ENCODE data around the gene SLC38A3.
"Not testable (repeated sequence)": the region's sequence is repeated elsewhere in the genome, so short reads cannot be mapped to it uniquely, and the experiment has no call there.

Gene SLC38A3

GRCh38 chr3:50214824-50215223 is 9.8 kb downstream of the SLC38A3 start:
- Mint-ChIP-seq H3K36me3 (no peaks in the 10 kb centered on the region), H3K4me1 (no peaks in the 10 kb centered on the region), H3K4me3 (no peak overlapping the region), H3K9me3 (no peaks in the 10 kb centered on the region), H3K27ac (no peak overlapping the region), H3K27me3 (peaks cover 22% of the 10 kb centered on the region)
- no peak for DNase-seq
- CTCF ChIA-PET: interaction anchor here (0.7 to 1.0 kb wide), 2 partner anchors 11 to 19 kb away, joined by 3 read pairs; no protein-coding TSS in a partner anchor

- Mint-ChIP-seq H3K4me3 (no peak overlapping the region), H3K9me3 (no peaks in the 10 kb centered on the region), H3K36me3 (no peaks in the 10 kb centered on the region), H3K27ac (no peak overlapping the region), H3K27me3 (peaks cover 20% of the 10 kb centered on the region), H3K4me1 (no peaks in the 10 kb centered on the region)
- no peak for DNase-seq
- CTCF ChIA-PET: interaction anchor here (0.7 to 1.7 kb wide), 3 partner anchors 10 to 20 kb away, joined by 3 to 4 read pairs (median 3); no protein-coding TSS in a partner anchor
Measured at GRCh38 chr3:50215529-50215928, 10.5 kb downstream of the SLC38A3 start.

GRCh38 chr3:50217681-50218080 is 12.6 kb downstream of the SLC38A3 start:
- Mint-ChIP-seq H3K9me3 (no peaks in the 10 kb centered on the region), H3K4me1 (peaks cover 3% of the 10 kb centered on the region), H3K4me3 (no peak overlapping the region), H3K27ac (no peak overlapping the region), H3K36me3 (no peaks in the 10 kb centered on the region), H3K27me3 (peaks cover 16% of the 10 kb centered on the region)
- CTCF ChIA-PET: interaction anchor here (1.6 to 12.9 kb wide), 2 partner anchors 24 to 29 kb away, joined by 8 to 202 read pairs; partner anchors contain the start of gene GNAT1
- no peak for DNase-seq

GRCh38 chr3:50218448-50218847 is 13.4 kb downstream of the SLC38A3 start:
- no peak overlapping the region for H3K4me3 Mint-ChIP-seq
- peaks cover 3% of the 10 kb centered on the region for H3K4me1 Mint-ChIP-seq
- H3K9me3 Mint-ChIP-seq: no peaks in the 10 kb centered on the region
- DNase-seq: no peak
- no peak overlapping the region for H3K27ac Mint-ChIP-seq
- H3K27me3 Mint-ChIP-seq: peaks cover 16% of the 10 kb centered on the region
- no peaks in the 10 kb centered on the region for H3K36me3 Mint-ChIP-seq
- CTCF ChIA-PET: interaction anchor here (1.4 to 12.9 kb wide), 4 partner anchors 8 to 28 kb away, joined by 5 to 202 read pairs (median 7); partner anchors contain the start of gene GNAT1

- no peak overlapping the region for H3K27ac Mint-ChIP-seq
- H3K9me3 Mint-ChIP-seq: no peaks in the 10 kb centered on the region
- peaks cover 3% of the 10 kb centered on the region for H3K4me1 Mint-ChIP-seq
- CTCF ChIA-PET: interaction anchor here (1.0 to 12.9 kb wide), 4 partner anchors 9 to 39 kb away, joined by 3 to 202 read pairs (median 6); partner anchors contain the start of gene GNAT1
- no peak for DNase-seq
- no peak overlapping the region for H3K4me3 Mint-ChIP-seq
- peaks cover 17% of the 10 kb centered on the region for H3K27me3 Mint-ChIP-seq
- no peaks in the 10 kb centered on the region for H3K36me3 Mint-ChIP-seq
Measured at GRCh38 chr3:50219285-50219684, 14.2 kb downstream of the SLC38A3 start.

- peaks cover 25% of the 10 kb centered on the region for H3K27me3 Mint-ChIP-seq
- H3K4me3 Mint-ChIP-seq: no peak overlapping the region
- CTCF ChIA-PET: interaction anchor here (0.9 to 12.9 kb wide), 5 partner anchors 10 to 98 kb away, joined by 3 to 202 read pairs (median 4); partner anchors contain the start of gene GNAT1
- no peaks in the 10 kb centered on the region for H3K36me3 Mint-ChIP-seq
- H3K27ac Mint-ChIP-seq: no peak overlapping the region
- H3K9me3 Mint-ChIP-seq: no peaks in the 10 kb centered on the region
- peaks cover 7% of the 10 kb centered on the region for H3K4me1 Mint-ChIP-seq
- no peak for DNase-seq
Measured at GRCh38 chr3:50220109-50220508, 15.0 kb downstream of the SLC38A3 start.

GRCh38 chr3:50221051-50221410 is 16.0 kb downstream of the SLC38A3 start:
- H3K27ac Mint-ChIP-seq: no peak overlapping the region
- H3K9me3 Mint-ChIP-seq: no peaks in the 10 kb centered on the region
- no peak for DNase-seq
- H3K27me3 Mint-ChIP-seq: peaks cover 34% of the 10 kb centered on the region
- H3K4me1 Mint-ChIP-seq: peaks cover 14% of the 10 kb centered on the region
- CTCF ChIA-PET: interaction anchor here (0.8 to 12.9 kb wide), 6 partner anchors 13 to 98 kb away, joined by 3 to 202 read pairs (median 4); partner anchors contain the start of gene GNAT1
- H3K4me3 Mint-ChIP-seq: no peak overlapping the region
- H3K36me3 Mint-ChIP-seq: no peaks in the 10 kb centered on the region

GRCh38 chr3:50221411-50222168 is 16.5 kb downstream of the SLC38A3 start:
- no peak for DNase-seq
- Mint-ChIP-seq H3K27me3 (peaks cover 32% of the 10 kb centered on the region), H3K27ac (no peak overlapping the region), H3K4me3 (no peak overlapping the region), H3K4me1 (peaks cover 17% of the 10 kb centered on the region), H3K9me3 (no peaks in the 10 kb centered on the region), H3K36me3 (no peaks in the 10 kb centered on the region)
- CTCF ChIA-PET: interaction anchor here (0.8 to 12.9 kb wide), 5 partner anchors 19 to 99 kb away, joined by 3 to 202 read pairs (median 3); partner anchors contain the start of gene GNAT1

GRCh38 chr3:50222169-50222528 is 17.1 kb downstream of the SLC38A3 start:
- CTCF ChIA-PET: interaction anchor here (0.7 to 12.9 kb wide), 3 partner anchors 28 to 100 kb away, joined by 3 to 202 read pairs (median 4); partner anchors contain the start of gene GNAT1
- peaks cover 21% of the 10 kb centered on the region for H3K4me1 Mint-ChIP-seq
- H3K27ac Mint-ChIP-seq: no peak overlapping the region
- no peak for DNase-seq
- no peak overlapping the region for H3K4me3 Mint-ChIP-seq
- no peaks in the 10 kb centered on the region for H3K36me3 Mint-ChIP-seq
- H3K9me3 Mint-ChIP-seq: no peaks in the 10 kb centered on the region
- peaks cover 30% of the 10 kb centered on the region for H3K27me3 Mint-ChIP-seq

- CTCF ChIA-PET: interaction anchor here (1.4 to 12.9 kb wide), 5 partner anchors 19 to 104 kb away, joined by 5 to 202 read pairs (median 23); partner anchors contain the start of gene GNAT1
- H3K27me3 Mint-ChIP-seq: peaks cover 25% of the 10 kb centered on the region
- no peaks in the 10 kb centered on the region for H3K36me3 Mint-ChIP-seq
- peaks cover 41% of the 10 kb centered on the region for H3K4me1 Mint-ChIP-seq
- H3K9me3 Mint-ChIP-seq: no peaks in the 10 kb centered on the region
- no peak for DNase-seq
- no peak overlapping the region for H3K27ac Mint-ChIP-seq
- H3K4me3 Mint-ChIP-seq: no peak overlapping the region
Measured at GRCh38 chr3:50224639-50225038, 19.6 kb downstream of the SLC38A3 start.

GRCh38 chr3:50226888-50227389 is 21.9 kb downstream of the SLC38A3 start:
- DNase-seq: no peak
- CTCF ChIA-PET: interaction anchor here (0.7 to 12.9 kb wide), 15 partner anchors 9 to 106 kb away, joined by 3 to 202 read pairs (median 11); partner anchors contain the start of genes GNAI2, GNAT1, LSMEM2 and SEMA3B
- Mint-ChIP-seq H3K4me3 (peak overlapping the region; percentile 90), H3K27ac (peak overlapping the region; percentile 87), H3K36me3 (peaks cover 2% of the 10 kb centered on the region), H3K27me3 (peaks cover 25% of the 10 kb centered on the region), H3K4me1 (peaks cover 42% of the 10 kb centered on the region), H3K9me3 (no peaks in the 10 kb centered on the region)

- H3K4me3 Mint-ChIP-seq: peak overlapping the region; percentile 90
- peak; percentile 94 for DNase-seq
- H3K9me3 Mint-ChIP-seq: no peaks in the 10 kb centered on the region
- peaks cover 25% of the 10 kb centered on the region for H3K27me3 Mint-ChIP-seq
- peak overlapping the region; percentile 91 for H3K27ac Mint-ChIP-seq
- peaks cover 42% of the 10 kb centered on the region for H3K4me1 Mint-ChIP-seq
- H3K36me3 Mint-ChIP-seq: peaks cover 2% of the 10 kb centered on the region
- CTCF ChIA-PET: interaction anchor here (0.6 to 12.9 kb wide), 13 partner anchors 8 to 97 kb away, joined by 3 to 202 read pairs (median 9); partner anchors contain the start of genes GNAI2, GNAT1 and SEMA3B
Measured at GRCh38 chr3:50227390-50228183, 22.5 kb downstream of the SLC38A3 start.

GRCh38 chr3:50228184-50228763 is 23.2 kb downstream of the SLC38A3 start:
- Mint-ChIP-seq H3K4me3 (peak overlapping the region; percentile 90), H3K4me1 (peaks cover 44% of the 10 kb centered on the region), H3K27me3 (peaks cover 28% of the 10 kb centered on the region), H3K27ac (peak overlapping the region; percentile 91)
- H3K36me3 Mint-ChIP-seq, DNase-seq, H3K9me3 Mint-ChIP-seq: not testable (repeated sequence)
- CTCF ChIA-PET: interaction anchor here (0.6 to 12.9 kb wide), 10 partner anchors 8 to 92 kb away, joined by 3 to 202 read pairs (median 20); partner anchors contain the start of genes GNAI2, GNAT1 and SEMA3B

Measured in activated naive CD4-positive, alpha-beta T cell treated with anti-CD3 and anti-CD28 coated beads, Interleukin-2, amount 10 ng/mL, durations not matched to agents 7 days and 5 days (primary cell).